NCI-H146 treated with DMSO at 0.1 percent for 48 hours (cell line): Measurements from ENCODE around the gene CTDSPL.

Experiments used
- DNase-seq: peaks from one replicate; lab custom pipeline; 2025; ENCODE audit not compliant: unreplicated experiment; lab: John Stamatoyannopoulos, UW

The CTDSPL gene

DNA sequence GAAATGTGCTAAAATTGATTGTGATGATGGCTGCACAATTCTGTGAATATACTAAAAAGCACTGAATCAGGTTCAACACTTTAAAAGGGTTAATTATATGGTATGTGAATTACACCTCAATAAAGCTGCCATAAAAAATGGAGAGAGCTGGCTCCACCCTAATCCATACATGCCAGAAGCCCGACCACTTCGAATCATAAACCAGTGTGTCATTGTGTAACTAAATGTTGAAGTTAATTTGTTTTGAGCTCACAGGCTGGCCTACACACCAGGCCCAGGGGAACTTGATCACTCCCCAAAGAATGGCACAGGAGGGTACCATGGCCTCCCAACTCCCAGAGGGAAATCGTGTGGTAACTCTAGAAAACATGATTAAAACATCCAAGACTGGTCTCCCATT is 153.8 kb downstream of the CTDSPL start:
- DNase-seq: no peak

- no peak for DNase-seq
These were observed 154.3 kb downstream of the CTDSPL start for GRCh38 chr3:38015984-38016383.

GRCh38 chr3:38016410-38016809 is 154.7 kb downstream of the CTDSPL start:
- DNase-seq: no peak

GRCh38 chr3:38016847-38017444 is 155.3 kb downstream of the CTDSPL start:
- DNase-seq: no peak

DNA sequence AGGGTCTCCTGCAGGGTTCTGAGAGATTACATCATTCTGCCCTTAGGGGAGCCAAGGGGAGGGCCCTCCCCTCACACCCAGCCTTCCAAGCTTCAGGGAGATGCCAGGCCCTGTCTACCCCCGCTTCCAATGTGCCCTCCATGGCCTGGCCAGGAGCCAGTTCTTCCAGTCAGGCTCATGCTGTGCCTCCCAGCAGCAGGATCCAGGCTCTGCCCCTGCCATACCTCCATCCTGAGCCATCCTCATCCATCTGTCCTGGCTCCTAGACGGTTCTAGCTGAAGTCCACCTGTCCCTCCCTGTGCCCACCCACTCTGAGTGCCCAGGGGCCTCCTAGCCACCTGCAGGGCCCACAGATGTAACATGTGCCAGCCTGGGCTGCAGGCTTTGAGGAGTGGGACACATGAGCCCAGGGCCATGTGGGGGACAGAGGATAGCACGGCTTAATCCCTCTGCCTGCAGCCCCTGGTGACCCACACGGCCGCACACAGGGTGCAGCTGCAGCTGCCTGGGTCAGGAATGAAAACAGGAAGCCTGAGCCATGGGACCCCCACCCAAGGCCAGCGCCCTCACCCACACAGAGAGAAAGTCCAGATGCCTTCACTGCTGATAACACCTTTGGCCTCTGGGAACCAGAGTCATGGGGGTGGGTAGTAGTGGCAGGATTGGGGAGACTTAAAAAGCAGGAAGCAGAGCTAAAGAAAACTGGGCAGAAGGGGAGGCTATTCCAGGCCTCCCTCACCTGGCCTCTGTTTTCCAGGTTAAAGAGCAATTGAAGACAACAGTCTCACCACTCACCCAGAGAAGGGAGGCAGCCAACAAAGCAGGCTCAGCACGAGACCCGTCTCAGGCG is 156.0 kb downstream of the CTDSPL start:
- DNase-seq: no peak

- no peak for DNase-seq
These were observed 156.9 kb downstream of the CTDSPL start for GRCh38 chr3:38018296-38019266.

GRCh38 chr3:38019658-38020341 is 158.1 kb downstream of the CTDSPL start:
- DNase-seq: no peak

DNA sequence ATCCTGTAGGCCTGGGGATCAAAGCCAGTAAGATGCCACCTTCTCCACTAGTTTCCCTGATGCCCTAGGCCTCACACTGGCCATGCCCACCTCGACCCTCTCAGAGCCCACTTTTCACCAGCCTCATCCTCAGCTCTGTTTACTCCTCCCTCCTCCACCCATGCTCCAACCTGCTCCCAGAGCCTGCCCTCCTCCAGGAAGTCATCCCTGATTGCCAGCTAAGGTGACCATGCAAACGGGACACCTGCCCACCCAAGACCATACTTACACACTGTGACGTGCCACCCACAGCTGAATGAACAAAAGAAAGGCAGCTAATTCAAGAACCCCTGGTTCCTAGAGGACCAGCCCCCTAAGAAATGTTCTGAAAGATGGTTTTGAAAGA is 158.7 kb downstream of the CTDSPL start:
- no peak for DNase-seq

- no peak for DNase-seq
These were observed 159.5 kb downstream of the CTDSPL start for GRCh38 chr3:38021196-38021595.

DNA sequence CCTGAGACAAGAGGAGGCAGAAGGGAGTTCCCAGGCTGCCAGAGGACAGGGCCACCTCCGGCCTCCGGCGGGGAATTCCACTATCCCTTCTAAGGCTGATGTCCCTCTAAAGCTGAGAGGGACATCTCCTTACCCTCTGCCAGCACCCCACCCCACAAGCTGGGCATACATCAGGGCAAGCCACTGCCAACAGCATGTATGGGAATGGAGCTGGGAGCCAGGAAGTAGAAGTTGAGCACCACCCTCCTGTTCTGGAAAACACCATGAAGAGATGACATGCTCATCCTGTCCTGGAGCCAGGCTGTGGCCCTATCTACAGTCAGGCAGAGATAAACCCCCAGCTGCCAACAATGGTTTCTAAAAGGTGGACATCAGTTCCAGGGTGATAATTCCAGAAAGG is 160.6 kb downstream of the CTDSPL start:
- no peak for DNase-seq

DNA sequence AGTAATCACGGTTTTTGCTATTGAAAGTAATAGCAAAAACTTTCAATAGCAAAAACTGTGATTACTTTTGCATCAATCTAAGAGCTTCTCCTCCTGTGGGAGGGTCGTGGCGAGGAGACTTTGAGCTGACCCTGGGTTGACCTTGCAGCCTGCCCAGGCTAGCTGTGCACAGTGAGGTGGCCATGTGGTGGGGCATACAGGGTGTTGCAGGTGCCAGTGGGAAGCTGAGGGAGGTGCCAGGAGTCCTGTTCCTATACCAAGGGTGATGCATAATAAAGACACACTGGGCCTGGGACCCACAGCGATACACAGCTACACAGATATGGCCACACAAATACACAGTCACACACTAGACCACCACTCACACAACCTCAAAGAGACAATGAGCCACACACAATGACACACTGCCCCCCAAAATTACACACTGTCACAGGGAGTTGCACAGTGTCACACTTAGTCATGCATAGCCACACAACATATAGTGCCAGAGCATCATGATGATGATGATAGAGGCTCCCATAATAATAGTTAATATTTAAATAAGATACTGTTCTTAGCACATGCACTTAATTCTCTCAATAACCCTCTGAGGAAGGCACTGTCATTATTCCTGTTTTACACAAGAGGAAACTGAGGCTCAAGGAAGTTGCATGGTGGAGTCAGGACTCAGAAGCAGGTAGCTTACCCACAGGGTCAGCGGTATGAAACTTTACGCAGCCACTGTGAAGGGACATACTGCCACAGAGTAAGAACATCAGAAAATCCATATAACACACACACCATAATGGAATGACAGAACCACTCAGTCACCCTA is 161.4 kb downstream of the CTDSPL start:
- no peak for DNase-seq

GRCh38 chr3:38026856-38027255 is 165.2 kb downstream of the CTDSPL start:
- DNase-seq: no peak

DNA sequence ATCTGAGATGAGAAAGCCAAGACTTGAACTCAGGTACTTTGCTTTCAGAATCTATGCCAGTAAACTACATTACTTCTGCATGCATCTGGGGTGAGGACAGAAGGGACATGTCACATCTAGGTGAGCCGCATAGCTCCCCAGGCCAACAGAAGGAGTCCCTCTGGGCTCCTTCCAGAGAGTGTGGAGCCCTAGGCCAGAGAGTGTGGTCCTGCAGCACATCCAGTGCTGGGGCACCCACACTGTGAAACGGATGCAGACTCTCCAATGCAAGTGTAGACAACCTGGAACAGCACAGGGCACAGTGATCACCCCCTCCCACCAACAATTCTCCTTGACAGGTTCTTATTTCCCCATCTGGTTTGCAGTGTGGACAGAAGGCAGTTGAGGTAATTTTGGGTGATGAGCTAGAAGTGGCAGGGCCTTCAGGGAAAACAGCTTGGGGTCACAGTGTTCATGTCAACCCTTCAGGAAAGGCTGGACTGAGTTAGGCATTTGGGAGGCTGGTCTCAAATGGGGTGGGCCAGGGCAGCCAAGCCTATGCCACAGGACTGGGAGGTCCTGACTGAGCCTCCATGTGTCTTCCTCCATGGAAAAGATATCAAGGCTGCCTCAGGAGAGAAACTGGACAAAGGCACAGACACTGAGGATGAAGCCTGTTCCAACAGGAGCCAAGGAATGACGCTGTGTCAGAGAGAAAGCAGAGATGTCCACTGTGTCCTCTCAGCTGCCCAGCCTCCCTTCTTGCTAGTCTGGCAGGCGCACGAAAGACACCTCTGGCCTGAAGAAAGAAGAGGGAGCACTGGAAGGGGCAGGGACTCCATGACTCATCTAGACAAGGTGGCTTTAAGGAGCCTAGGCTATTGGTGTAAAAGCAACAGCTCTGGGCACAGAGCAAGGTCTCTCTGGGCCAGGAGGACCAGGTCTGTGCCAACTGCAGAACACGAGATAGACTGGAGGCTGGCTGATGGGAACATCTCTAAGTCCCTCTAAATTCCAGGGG is 166.1 kb downstream of the CTDSPL start:
- DNase-seq: no peak

- DNase-seq: no peak
These were observed 167.1 kb downstream of the CTDSPL start for GRCh38 chr3:38028621-38029361.

- DNase-seq: no peak
These were observed 167.9 kb downstream of the CTDSPL start, which contains the start of gene PLCD1 for GRCh38 chr3:38029400-38030125. PLCD1 (minus strand) TSS chr3:38029642; CDS start chr3:38029539, 103 bp downstream.

DNA sequence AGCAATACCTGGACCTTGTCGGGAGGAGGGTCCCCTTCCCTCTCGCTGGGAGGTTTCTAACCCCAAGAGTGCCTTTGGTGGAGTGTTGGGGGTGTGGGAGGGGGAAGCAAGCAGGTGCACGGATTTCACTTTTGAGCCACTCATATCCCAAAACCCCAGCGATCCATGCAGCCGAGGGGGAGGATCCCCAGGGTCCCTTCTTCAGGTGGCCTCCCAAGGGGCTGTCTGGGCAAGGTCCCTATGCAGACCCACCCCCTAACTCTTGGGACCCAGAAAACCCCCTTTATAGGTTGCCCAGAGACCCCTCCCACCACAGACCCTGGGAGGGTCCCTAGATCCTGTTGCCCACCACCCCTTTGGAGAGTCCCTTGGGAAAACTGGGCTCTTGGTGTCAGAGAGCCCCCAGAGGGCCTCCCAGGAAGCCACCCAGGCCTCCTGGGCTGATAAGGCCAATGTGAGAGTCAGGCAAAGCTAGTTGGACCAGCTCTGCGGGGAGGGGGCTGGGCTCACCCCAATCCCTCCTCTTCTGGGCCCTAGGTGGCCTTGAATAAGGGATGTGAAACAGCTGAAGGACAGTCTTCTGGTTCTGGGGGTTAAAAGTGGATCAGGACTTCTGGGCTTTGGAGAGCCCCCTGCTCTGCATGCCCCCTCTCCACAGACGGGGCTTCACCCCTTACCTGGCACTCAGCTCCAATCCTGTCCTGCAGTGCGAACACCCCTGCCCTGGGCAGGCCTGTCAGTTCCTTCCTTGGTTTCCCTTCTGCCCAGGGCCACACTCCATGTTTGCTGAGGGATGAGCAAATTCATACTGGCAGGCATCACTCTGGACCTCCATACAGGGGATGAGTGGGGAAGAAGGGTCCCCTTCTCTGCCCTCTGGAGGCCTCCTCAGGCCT is 168.7 kb downstream of the CTDSPL start:
- no peak for DNase-seq
